HG02571 (cell line): ENCODE measurements around the gene GATA5.
"Not testable (repeated sequence)": the region's sequence is repeated elsewhere in the genome, so short reads cannot be mapped to it uniquely, and the experiment has no call there.

Source experiments
- ATAC-seq: cut with Tn5 transposase; IDR thresholded peaks from one replicate; pipeline ENCODE4 v1.9.1; 2021; ENCODE audit warnings: mild to moderate bottlenecking, moderate library complexity; ENCODE audit not compliant: unreplicated experiment

The GATA5 gene

DNA sequence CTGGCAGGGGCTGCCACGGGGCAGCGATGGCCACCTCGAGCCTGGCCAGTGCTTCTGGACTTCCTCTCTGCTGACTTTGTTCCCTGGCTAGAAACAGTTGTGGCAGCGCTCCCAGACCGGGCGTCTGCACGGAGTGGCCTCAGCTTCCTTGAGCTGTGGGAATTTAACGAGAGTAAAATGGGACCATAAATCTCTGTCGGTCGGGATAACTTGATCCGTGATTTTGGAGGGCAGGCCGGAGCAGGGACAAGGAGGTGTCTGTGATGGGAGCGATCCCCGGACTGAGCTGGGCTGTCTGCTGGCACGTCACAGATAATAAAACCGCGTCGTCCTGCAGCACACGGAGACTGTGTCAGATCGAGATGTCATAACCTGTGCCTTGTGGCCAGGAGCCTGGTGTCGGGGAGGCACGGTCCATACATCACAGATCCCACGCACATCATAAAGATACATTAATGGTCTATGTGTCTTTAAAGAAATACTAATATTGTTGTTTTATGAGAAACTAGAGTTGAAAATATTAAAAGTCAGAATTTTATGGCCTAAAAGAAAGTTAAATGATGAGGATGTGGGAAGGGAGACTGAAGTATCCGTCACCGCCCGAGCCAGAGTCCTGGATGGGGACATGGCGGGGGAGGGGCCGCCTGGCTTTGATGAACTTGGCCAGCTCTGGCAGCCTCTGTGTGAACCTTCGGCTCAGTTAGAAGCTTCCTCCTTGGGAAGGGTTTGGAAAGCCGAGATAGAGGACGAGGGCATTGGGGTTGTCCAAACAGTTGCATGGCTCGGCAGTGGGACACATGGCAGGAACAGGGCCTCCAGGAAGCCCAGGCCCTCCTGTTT lies 41.9 kb downstream of the GATA5 start:
- no peak for ATAC-seq

- no peak for ATAC-seq
These were observed 44.8 kb downstream of the GATA5 start for GRCh38 chr20:62430866-62431447.

DNA sequence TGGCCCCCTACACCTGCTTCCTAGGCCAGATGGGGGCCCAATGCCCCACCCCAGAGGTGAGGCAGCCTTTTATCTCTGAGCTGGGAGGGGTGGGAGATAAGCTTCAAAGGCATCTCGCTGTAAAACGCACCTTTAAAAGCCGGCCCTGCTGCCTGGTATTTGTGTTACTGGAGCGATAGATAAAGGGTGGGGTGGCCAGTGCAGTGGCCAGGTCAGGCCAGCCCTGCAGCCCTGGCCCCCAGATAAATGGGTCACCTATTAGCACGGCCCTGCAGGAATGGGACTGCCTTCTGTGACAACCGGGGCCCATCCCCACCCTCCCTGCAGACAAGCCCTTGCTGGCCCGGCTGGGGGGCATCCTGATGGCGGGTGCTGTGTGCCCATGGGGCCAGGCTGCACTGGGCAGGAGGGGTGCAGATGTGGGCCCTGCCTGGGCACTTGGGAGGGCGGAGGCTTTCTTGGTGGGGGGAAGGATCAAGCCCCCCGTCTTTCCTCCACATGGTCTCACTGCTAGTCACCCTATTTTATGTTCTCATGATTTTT lies 45.4 kb downstream of the GATA5 start:
- ATAC-seq: no peak

DNA sequence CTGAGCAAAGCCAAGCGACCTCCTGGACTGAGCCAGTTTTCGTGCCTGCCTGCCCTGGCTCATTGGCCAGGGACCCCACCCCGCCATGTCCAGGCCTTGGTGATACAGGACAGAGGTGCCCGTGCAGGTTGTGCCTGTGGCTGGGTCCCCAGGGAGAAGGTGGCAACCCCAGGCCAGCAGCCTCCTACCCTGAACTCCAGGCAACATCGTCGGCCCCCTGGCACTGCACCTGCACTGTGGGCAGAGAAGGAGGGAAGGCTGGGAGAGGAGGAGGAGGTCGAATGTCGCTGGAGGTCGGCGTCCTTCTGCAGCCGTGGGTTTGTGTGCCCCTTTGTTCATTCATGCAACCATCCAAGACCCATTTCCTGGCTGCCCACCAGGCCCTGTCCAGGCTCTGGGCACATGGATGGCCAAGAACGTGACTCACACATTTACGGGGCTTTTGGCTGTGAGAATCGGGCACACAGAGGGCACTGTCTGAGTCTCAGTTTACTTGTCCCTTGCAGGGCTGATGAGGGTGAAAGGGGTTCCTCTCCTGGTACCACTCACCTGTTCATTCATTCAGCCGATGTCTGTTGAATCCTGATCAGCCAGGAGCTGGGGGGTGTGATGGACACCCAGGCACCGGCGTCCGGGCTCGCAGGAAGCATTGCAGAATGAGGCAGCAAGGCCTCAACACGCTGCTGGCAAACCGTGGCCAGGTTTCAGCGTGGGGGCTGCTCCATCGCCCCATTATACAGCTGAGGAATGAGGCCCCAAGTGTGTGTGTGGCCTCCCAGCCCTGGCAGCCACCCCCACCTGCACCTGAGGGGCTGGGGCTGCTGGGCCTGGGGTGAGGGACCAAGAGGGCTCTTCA lies 46.1 kb downstream of the GATA5 start:
- ATAC-seq: no peak

- no peak for ATAC-seq
These were observed 47.1 kb downstream of the GATA5 start for GRCh38 chr20:62428396-62429295.

- ATAC-seq: no peak
These were observed 47.8 kb downstream of the GATA5 start for GRCh38 chr20:62428002-62428372.

DNA sequence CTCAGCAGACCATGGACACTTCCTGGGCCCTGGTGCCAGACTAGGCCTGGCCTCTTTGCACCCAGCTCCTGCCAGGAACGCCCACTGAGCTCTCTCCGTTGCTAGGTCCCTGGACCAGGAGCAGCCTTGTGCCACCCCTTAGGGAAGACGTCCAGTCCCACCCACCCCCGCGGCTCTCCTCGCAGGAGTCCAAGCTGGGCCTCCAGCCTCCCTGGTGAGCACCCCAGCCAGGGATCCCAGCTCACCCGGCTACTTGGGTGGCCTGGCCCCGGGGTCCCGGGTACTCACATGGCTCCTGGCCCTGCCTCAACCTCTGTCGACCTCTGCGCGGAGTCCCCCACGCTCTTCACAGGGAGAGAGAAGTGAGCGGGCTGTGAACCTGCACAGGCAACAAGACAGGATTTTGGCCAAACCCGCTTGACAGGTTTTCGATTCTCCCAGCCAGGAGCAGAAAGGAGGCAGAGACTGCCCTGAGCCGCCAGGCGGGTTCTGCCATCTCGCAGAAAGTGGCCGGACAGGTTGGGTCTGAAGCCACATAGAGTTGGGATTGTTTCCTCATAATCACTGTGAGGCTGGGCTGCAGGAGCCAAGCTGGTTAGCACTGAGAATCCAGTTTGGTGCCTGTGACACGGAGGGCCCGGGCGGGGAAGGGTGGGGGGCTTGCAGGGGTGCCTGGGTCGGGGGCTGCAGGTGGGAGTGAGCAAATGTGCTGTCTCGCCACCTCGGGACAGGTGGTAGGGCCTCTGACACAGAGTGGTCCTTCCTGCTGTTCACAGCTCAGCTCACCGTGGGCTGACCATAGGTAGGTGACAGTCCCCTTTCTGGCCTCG lies 48.4 kb downstream of the GATA5 start, which contains the start of gene RBBP8NL:
TSS of gene RBBP8NL (minus strand) at position 368 of the 830 bp plus-strand sequence. CDS start 7,892 bp downstream, outside the sequence.
- ATAC-seq: no peak

DNA sequence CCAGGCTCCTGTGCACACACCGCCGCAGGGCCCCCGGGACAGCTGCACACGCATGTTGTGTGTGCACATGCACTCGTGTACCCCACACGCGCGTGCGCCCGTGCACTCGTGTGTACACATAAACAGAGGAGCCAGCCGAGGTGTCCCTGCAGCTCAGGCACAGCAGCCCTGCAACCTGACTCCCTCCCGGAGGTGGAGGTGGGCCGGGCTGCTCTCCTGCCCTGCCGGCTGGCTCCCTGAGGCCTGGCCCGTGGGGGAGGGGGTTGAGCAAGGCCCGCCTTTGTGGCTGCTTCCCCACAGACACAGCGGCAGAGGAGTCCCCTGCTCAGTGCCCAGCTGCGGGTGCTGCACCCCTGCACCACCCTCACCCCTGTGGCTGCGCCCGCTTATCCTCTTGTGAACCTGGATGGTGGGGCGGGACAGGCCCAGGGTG lies 49.1 kb downstream of the GATA5 start:
- no peak for ATAC-seq

GRCh38 chr20:62426059-62426348 lies 49.8 kb downstream of the GATA5 start:
- not testable (repeated sequence) for ATAC-seq

GRCh38 chr20:62425281-62426058 lies 50.3 kb downstream of the GATA5 start:
- ATAC-seq: no peak

GRCh38 chr20:62424249-62425107 lies 51.3 kb downstream of the GATA5 start:
- no peak for ATAC-seq

DNA sequence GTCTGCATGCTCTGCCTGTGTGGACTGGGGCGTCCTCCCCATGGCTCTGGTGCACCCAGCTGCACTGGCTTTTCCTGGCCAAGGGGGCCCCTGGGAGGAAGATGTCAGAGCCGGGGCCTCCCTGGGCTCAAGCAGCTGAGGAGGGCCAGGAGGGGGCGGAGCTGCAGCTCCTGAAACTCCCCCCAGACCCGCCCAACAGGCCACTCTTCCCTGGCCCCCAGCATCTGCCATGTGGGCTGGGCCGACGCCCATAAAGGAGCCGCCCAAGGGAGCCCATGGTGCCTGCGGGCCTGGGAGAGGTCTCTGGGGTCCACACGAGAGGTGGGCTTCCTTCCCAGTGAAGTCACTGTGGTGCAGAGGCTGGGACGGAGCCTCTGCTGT lies 52.5 kb downstream of the GATA5 start:
- ATAC-seq: no peak

DNA sequence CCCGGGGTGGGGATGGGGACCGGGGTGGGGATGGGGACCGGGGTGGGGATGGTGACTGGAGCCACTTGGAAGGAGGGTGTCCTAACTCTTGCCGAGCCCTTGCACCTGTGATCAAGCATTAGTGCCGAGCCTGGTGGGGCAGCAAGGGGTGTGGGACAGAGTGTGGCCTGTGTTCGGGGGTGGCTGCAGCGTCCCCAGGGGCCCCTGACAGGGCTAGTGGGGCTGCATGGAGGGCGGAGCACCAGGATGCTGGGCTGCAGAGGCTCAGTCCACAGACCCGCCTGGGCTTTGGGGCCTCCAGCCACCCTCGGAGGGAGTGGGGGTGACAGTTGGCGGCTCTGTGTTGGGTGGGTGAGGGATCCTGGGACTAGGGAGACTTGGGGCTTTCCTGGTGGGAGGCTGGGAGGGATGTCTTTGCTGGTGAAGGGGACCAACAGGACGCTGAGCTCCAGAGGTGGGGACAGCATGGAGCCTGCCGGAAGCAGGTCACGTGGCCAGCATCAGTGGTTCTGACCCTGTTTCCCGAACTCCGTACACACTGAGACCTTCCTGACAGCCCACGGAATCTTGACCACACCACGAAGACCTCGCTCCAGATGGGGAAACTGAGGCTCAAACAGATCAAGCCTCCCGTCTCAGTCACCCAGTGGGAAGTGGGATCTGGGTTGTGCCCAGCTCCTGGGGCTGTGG lies 53.0 kb downstream of the GATA5 start:
- ATAC-seq: no peak

GRCh38 chr20:62421716-62421990 lies 54.1 kb downstream of the GATA5 start:
- ATAC-seq: no peak

DNA sequence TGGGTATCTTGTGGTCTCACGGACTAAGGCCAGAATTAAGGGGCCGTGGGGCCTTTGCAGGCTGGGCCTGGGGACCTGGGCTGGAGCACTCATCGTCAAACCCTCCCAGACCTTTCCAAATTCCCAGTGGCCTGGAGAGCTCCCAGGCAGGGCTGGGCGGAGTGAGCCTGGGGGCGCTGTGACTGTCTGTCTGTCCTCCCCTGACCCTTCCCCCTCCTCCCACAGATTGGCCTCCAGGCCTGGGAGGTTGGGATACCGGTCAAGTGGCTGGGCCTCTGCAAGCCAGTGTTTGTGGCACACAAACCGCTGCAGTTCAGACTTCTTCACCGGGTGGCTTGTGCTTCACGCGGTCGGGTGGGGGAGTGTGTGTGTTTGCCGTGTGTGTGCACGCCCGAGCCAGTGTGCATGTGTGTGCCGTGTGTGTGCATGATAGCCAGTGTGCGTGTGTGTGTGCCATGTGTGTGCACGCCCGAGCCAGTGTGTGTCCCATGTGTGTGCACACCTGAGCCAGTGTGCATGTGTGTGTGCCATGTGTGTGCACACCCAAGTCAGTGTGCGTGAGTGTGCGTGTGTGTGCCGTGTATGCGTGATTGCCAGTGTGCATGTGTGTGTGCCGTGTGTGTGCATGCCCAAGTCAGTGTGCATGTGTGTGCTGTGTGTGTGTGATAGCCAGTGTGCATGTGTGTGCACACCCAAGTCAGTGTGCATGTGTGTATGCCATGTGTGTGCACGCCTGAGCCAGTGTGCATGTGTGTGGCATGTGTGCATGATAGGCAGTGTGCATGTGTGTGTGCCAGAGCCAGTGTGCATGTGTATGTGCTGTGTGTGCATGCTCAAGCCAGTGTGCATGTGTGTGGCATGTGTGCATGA lies 54.7 kb downstream of the GATA5 start:
- no peak for ATAC-seq

DNA sequence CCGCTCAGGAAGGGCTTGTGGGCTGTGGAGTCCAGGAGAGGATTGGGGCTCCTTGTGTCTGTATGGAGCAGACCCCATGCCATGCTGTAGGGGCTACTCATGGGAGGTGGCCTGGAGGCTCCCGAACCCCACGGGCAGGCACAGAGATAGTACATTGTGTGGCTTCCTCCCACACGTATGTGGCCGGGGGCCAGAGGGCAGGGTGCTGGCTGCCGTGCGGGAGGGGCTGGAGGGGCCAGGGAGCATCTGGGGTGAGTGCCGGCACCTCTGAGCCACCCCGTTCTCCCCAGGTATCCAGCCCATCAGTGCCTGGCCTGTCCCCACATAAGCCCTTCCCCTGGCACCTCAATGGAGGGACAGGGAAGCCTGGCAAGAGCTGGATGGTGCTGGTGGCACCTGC lies 56.0 kb downstream of the GATA5 start:
- no peak for ATAC-seq
